ENCODE results near the gene TTR. TPM values are rescaled to one million over a fixed set of nuclear protein-coding genes. Genes with fewer than 3 reads are reported as not detected.

TTR gene
- total RNA-seq (under 1 TPM in 1 of 4 donors, not detected in 3; 0.82 TPM), polyA plus RNA-seq (1 to 10 TPM in 1 of 3 donors, under 1 TPM in 1, not detected in 1; 0.31 to 7.2 TPM)

DNA sequence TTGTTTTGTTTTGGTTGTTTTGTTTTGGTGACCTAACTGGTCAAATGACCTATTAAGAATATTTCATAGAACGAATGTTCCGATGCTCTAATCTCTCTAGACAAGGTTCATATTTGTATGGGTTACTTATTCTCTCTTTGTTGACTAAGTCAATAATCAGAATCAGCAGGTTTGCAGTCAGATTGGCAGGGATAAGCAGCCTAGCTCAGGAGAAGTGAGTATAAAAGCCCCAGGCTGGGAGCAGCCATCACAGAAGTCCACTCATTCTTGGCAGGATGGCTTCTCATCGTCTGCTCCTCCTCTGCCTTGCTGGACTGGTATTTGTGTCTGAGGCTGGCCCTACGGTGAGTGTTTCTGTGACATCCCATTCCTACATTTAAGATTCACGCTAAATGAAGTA lies at the start of gene TTR:
Gene TTR (plus strand): TSS at position 250 of the 400 bp plus-strand sequence. CDS start 26 bp downstream, at position 276.
- Histone ChIP-seq H3K4me3 (no peak within 1 kb of the TSS), H3K9me3 (no peaks in the 10 kb centered on the region), H3K4me1 (no peaks in the 10 kb centered on the region), H3K36me3 (no peaks in the 10 kb centered on the region), H3K27me3 (no peaks in the 10 kb centered on the region), H3K27ac (no peak within 1 kb of the TSS)
- DNase-seq: no peak
- 30 to 68% methylated on average over 5 of the region's 5 CpGs for WGBS, 2 donors
- TF ChIP-seq POLR2A (IDR thresholded peaks at IDR 0.05) (no peak), EP300 (IDR thresholded peaks at IDR 0.05) (no peak), POLR2AphosphoS5 (IDR thresholded peaks at IDR 0.05) (no peak)
- TF ChIP-seq, protein P1, sequence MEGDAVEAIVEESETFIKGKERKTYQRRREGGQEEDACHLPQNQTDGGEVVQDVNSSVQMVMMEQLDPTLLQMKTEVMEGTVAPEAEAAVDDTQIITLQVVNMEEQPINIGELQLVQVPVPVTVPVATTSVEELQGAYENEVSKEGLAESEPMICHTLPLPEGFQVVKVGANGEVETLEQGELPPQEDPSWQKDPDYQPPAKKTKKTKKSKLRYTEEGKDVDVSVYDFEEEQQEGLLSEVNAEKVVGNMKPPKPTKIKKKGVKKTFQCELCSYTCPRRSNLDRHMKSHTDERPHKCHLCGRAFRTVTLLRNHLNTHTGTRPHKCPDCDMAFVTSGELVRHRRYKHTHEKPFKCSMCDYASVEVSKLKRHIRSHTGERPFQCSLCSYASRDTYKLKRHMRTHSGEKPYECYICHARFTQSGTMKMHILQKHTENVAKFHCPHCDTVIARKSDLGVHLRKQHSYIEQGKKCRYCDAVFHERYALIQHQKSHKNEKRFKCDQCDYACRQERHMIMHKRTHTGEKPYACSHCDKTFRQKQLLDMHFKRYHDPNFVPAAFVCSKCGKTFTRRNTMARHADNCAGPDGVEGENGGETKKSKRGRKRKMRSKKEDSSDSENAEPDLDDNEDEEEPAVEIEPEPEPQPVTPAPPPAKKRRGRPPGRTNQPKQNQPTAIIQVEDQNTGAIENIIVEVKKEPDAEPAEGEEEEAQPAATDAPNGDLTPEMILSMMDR (IDR thresholded peaks at IDR 0.05): no peak
- intact Hi-C loops (cut with DNase I): no loop called here

GRCh38 chr18:31546476-31546875 lies 45.2 kb upstream of the TTR start:
- H3K27me3 ChIP-seq: no peaks in the 10 kb centered on the region
- intact Hi-C loops (cut with DNase I): no loop called here
- DNase-seq: no peak
- H3K4me1 ChIP-seq: no peaks in the 10 kb centered on the region
- no peak overlapping the region for H3K27ac ChIP-seq
- TF ChIP-seq, protein P1 (IDR thresholded peaks at IDR 0.05): no peak
- no peak for TF ChIP-seq EP300 (IDR thresholded peaks at IDR 0.05)
- TF ChIP-seq POLR2A (IDR thresholded peaks at IDR 0.05): no peak
- TF ChIP-seq POLR2AphosphoS5 (IDR thresholded peaks at IDR 0.05): no peak
- no peak overlapping the region for H3K4me3 ChIP-seq
- 62 to 79% methylated on average over 2 of the region's 2 CpGs for WGBS, 2 donors
- no peaks in the 10 kb centered on the region for H3K9me3 ChIP-seq
- H3K36me3 ChIP-seq: no peaks in the 10 kb centered on the region

DNA sequence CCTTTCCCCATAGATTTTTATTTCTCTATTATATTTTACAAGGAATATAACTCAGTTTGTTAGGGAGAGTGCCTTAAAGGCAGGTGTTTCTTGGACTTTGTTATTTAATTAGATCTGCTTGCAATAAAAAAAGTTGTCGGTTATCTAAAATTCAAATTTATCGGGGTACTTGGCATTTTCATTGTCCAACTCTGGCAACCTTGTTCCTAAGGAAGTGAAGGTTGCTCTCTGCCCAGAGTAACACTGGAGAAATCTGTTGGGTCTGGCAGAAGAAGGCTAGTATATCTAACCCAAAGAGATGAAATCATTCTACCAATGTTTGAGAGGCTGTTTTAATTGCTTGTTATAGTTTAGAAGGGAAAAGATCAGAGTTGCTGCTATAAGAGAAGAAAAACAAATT lies 42.8 kb upstream of the TTR start:
- H3K4me1 ChIP-seq: no peaks in the 10 kb centered on the region
- TF ChIP-seq POLR2AphosphoS5 (IDR thresholded peaks at IDR 0.05): no peak
- no peak for TF ChIP-seq EP300 (IDR thresholded peaks at IDR 0.05)
- TF ChIP-seq POLR2A (IDR thresholded peaks at IDR 0.05): no peak
- TF ChIP-seq, protein P1 (IDR thresholded peaks at IDR 0.05): no peak
- H3K9me3 ChIP-seq: no peaks in the 10 kb centered on the region
- no peak overlapping the region for H3K4me3 ChIP-seq
- H3K36me3 ChIP-seq: no peaks in the 10 kb centered on the region
- no peaks in the 10 kb centered on the region for H3K27me3 ChIP-seq
- no peak for DNase-seq
- intact Hi-C loops (cut with DNase I): no loop called here
- no peak overlapping the region for H3K27ac ChIP-seq
- 23 to 79% methylated on average over 2 of the region's 2 CpGs for WGBS, 2 donors

GRCh38 chr18:31549416-31549815 lies 42.3 kb upstream of the TTR start:
- Histone ChIP-seq H3K9me3 (no peaks in the 10 kb centered on the region), H3K36me3 (no peaks in the 10 kb centered on the region), H3K4me3 (no peak overlapping the region), H3K27me3 (no peaks in the 10 kb centered on the region), H3K4me1 (no peaks in the 10 kb centered on the region), H3K27ac (no peak overlapping the region)
- WGBS, 2 donors: 41 to 77% methylated on average over 4 of the region's 4 CpGs
- intact Hi-C loops (cut with DNase I): no loop called here
- no peak for DNase-seq
- TF ChIP-seq, protein P1 (IDR thresholded peaks at IDR 0.05): no peak

DNA sequence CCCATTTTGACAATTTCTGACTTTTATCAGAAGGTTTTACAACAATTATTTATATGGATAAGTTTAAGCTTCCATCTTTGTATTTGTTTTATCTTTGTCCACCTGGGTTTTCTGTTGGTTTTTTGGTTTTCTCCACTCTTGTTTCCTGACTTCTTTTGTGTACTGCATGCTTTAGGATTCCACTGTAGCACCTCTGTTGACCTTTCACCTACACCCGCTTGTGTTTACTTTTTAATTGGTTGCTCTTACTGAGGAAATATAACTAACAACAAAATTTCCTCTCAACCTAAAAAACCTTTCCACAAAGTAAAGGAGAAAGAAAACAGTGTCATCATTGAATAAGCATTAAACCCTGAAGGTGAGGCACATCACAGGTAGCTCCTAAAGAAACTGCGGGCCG lies 39.8 kb upstream of the TTR start:
- no peak for DNase-seq
- H3K27me3 ChIP-seq: no peaks in the 10 kb centered on the region
- intact Hi-C loops (cut with DNase I): loop anchor here (5.0 to 10.0 kb wide), 2 partner anchors 265 to 423 kb away; no protein-coding TSS in a partner anchor
- H3K9me3 ChIP-seq: no peaks in the 10 kb centered on the region
- WGBS, 2 donors: 62 to 73% methylated on average over 3 of the region's 3 CpGs
- no peak for TF ChIP-seq POLR2A (IDR thresholded peaks at IDR 0.05)
- no peaks in the 10 kb centered on the region for H3K36me3 ChIP-seq
- H3K4me3 ChIP-seq: no peak overlapping the region
- H3K4me1 ChIP-seq: no peaks in the 10 kb centered on the region
- H3K27ac ChIP-seq: no peak overlapping the region
